ENCODE measurements around the gene CDH1.

CDH1 gene

DNA sequence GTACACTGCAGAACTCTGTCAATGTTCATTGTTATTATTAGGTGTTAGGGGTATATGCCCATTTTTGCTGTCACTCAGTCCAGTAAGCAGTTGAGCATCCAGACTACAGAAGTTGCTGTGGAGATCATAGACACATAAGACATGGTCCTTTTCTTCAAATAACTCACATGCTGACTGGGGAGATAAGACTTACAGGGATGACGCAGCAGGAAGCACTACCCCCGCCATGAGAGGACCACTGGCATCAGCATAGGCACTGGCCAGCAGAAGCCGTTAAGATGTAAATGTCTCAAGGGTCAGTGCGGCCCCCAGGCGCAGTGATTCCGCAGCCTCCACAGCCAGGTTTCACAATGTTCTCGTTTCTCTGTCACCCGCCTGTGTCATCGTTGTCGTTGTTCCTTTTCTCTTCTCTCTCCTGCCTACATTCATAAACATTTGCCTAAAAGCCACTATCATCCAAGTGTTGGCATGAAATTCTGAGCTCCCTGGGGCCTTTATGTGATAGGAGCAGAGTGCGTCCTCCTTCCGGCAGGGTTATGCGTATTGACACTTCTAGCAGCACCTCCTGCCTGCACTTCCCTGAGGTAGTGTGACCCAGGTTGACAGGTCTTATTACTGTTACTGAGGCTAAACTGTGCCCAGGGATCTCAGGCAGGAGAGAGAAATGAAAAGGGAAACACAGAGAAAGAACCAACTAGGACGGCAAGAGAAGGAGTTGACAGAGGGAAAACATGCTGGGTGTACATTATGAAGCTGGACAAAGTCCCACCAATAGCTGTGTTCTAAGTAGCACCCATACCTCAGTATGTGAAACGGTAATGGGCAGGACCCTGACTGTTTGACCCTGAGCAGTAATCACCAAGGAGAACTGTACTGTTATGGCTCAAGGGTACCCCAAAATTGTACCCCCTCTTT, 124.1 kb downstream of the CDH1 start:
- no peak for DNase-seq

DNA sequence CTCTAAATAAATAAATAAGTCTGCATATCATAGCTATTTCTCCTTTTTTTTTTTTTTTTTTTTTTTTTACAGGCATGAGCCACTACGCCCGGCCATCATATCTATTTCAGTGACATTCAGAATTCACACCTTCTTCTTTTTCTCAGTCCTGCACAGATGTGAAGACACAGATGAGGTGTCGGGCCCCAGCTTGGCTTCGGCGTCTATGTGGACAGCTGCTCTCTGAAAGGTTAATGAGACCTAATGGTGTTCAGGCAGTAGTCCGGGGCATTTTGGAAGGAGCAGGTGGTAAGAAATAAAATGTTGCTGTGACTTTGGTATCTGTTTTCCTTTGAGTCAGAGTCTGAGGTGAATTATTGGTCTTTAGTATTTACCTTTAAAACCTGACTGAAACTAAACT, 129.8 kb downstream of the CDH1 start:
- DNase-seq = no peak

DNA sequence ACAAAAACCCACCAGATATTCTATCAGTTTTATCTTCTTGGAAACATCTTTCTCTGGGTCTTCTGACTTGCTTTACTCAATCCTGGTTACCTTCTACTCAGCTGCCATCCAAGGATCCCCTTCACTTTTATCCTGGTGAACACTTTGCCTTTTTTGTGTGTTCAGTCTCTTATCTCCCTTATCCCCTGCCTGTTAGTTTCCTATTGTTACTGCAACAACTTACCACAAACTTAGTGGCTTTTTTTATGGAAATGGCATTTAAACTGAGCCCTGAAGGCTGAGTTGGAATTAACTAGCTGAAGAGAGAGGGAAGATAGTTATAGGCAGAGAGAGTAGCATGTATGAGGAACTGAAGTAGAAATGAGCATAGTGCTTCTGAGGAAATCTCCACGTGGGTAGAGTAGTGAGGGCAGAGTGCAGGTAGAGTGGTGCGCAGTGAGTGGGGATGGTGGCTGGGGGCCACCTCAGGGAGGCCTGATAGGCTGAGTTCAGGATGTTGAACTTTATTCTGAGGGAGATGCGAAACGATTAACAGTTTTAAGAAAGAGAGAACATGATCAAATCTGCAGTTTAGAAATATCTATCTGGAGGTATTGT, 132.5 kb downstream of the CDH1 start:
- DNase-seq = no peak

DNA sequence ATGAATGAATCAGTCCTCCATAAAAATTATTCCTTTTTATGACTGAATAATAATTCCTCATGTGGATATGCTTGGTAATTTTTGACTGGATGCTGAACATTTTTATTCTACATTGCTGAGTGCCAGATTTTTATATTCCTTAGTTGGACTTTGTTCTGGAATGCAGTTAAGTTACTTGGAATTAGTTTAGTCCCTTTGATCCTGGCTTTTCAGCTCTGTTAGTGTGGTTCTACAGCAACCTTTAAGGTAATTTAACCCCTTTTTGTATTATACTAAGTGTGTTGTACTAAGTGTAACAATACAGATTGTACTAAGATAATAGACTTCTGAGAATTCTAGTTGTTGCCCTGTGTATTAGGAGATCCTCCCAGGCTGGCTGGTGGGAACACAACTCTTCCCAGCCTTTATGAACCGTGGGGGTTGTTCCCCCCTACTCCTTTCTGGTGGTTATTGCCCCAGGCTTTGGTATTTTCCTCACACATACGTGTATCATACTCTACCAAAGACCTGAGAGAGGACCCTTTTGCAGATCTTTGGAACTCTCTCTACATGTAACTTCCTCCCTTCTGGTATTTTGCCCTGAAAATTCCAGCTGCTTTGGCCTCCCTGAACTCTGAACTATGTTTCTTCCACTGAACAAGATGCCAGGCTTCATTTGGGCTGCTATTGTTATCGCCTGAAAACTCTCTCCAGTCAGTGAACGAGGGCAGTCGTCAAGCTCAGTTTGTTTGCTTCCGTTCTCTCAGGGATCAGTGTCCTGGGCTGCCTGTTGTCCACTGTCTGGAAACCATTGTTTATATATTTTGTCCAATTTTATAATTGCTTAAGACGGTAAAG, 136.8 kb downstream of the CDH1 start:
- no peak for DNase-seq

DNA sequence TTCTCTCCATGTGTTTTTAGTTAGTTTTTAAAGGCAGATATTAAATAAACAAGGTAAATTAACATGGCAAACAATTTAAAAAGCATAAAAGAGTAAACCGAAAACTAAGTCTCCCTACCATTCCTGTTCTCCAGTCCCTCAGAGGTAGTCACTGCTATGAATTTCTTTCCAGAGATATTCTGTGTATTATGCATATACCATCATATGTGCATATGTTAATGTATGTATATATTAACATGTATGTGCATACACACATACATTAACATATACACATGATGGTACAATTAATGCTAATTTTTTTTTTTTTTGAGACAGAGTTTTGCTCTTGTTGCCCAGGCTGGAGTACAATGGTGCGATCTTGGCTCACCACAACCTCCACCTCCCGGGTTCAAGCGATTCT, 138.8 kb downstream of the CDH1 start:
- no peak for DNase-seq

DNA sequence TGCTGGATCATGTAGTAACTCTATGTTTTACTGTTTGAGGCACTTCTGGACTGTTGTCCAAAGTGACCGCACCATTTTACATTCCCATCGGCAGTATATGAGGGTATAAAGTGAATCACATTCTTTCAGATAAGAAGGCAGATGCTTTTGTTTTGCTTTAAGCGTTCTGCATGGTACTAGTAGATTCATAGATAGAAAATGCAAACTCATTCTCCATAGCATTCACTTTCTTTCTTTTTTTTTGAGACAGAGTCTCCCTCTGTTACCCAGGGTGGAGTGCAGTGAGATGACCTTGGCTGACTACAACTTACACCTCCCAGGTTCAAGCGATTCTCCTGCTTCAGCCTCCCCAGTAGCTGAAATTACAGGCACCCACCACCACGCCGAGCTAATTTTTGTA, 146.6 kb downstream of the CDH1 start:
- no peak for DNase-seq

DNA sequence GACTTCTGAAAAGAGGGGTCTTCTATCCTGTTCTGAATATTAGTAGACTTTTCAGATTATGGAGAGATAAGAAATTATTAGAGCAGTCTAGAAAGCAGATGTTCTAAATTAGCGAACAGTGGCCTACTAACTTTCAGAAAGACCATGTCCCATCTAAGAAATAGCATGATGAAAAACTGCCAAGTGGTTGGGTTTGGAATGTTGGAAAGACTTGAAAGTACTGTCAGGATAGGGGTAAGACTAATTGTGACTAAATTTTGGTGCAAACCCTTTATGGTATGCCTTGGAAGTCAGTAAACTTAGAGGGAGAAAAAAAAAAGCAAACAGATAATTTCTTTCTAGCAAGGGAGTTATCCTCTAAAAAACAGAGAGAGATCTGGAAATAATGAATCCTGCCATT, 147.3 kb downstream of the CDH1 start:
- no peak for DNase-seq
